ENCODE results near the gene SLC13A5. TPM values are rescaled to one million over a fixed set of nuclear protein-coding genes. Genes with fewer than 3 reads are reported as not detected.

SLC13A5 gene
- total RNA-seq, 4 donors from 2014 or later, result not detected

DNA sequence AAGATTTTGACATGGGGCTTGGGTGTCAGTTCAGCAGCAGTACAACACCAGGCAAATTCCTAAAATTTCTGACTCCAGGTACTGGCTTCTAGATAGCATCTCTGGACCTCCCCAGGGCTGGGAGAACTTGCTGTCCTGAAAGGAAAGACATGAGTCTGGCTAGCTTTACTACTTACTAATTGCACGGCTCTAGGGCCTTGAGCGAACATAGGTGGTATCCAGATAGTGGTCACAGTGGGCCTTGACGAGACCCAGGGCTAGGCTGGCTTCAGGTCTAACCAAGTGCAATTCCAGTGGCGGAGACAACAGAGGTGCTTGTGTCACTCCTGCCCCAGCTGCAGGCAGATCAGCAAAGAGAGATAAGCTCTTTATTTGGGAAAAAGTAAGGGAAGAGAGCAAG lies 16.4 kb upstream of the SLC13A5 start:
- intact Hi-C loops (cut with DNase I; ENCODE audit: low total_unique reads), result no loop called here
- no peaks in the 10 kb centered on the region for H3K36me3 ChIP-seq
- H3K27me3 ChIP-seq, result no peaks in the 10 kb centered on the region
- no peaks in the 10 kb centered on the region for H3K9me3 ChIP-seq
- H3K27ac ChIP-seq, result no peak overlapping the region
- in situ Hi-C loops (cut with MboI; ENCODE audit: low pct_ligation_motif_present in 1 of 4, low pct_unique_long_range_greater_than_20kb in 1 of 4, low sequenced_read_pairs in 3 of 4), result no loop called here
- no peak for DNase-seq
- no peak overlapping the region for H3K4me3 ChIP-seq
- H3K4me1 ChIP-seq, result no peaks in the 10 kb centered on the region
- WGBS, 2 donors (ENCODE audit: low coverage in 1 of 2), result 60 to 70% methylated on average over 4 of the region's 4 CpGs
- TF ChIP-seq POLR2A (IDR thresholded peaks at IDR 0.05) (no peak), EP300 (IDR thresholded peaks at IDR 0.05; ENCODE audit: low read depth) (no peak), POLR2AphosphoS5 (IDR thresholded peaks at IDR 0.05) (no peak)
- TF ChIP-seq, protein P1, sequence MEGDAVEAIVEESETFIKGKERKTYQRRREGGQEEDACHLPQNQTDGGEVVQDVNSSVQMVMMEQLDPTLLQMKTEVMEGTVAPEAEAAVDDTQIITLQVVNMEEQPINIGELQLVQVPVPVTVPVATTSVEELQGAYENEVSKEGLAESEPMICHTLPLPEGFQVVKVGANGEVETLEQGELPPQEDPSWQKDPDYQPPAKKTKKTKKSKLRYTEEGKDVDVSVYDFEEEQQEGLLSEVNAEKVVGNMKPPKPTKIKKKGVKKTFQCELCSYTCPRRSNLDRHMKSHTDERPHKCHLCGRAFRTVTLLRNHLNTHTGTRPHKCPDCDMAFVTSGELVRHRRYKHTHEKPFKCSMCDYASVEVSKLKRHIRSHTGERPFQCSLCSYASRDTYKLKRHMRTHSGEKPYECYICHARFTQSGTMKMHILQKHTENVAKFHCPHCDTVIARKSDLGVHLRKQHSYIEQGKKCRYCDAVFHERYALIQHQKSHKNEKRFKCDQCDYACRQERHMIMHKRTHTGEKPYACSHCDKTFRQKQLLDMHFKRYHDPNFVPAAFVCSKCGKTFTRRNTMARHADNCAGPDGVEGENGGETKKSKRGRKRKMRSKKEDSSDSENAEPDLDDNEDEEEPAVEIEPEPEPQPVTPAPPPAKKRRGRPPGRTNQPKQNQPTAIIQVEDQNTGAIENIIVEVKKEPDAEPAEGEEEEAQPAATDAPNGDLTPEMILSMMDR (IDR thresholded peaks at IDR 0.05), result no peak

DNA sequence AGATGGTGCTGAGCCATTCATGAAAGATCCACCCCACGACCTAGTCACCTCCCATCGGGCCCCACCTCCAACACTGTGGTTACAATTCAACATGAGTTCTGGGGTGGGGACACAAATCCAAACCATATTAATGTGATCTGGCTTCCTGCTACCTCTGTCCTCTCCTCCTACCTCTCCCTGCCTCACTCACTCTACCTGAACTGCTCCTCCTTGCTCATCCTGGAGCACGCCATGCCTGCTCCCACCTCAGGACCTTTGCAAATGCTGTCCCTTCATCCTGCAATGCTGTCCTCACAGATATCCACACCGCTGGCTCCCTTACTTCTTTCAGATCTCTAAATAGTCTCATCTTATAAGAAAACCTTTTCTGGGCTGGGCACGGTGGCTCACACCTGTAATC lies 10.8 kb upstream of the SLC13A5 start:
- intact Hi-C loops (cut with DNase I; ENCODE audit: low total_unique reads), result no loop called here

DNA sequence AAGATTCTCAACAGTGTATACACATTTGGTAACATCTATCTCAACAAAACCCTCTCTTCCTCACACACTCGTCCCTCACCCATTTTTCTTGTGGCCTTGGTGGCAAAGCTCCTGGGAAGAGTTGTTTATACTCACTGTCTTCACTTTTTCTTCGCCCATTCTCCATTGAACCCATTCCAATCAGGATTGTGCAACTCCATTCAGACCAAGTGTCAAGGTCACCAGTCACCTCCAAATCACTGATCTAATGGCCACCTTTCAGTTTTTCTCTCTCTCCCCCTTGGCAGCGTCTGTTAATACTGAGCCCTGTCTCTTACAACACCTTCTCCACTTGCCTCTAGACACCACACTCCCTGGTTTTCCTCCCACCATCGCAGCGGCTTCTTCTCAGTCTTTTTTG lies 8.6 kb upstream of the SLC13A5 start:
- no peak overlapping the region for H3K27ac ChIP-seq
- H3K9me3 ChIP-seq, result no peaks in the 10 kb centered on the region
- intact Hi-C loops (cut with DNase I; ENCODE audit: low total_unique reads) (no loop called here), in situ Hi-C loops (cut with MboI; ENCODE audit: low pct_ligation_motif_present in 1 of 4, low pct_unique_long_range_greater_than_20kb in 1 of 4, low sequenced_read_pairs in 3 of 4) (no loop called here)
- WGBS, 2 donors (ENCODE audit: low coverage in 1 of 2), result 71 to 79% methylated on average over 5 of the region's 5 CpGs
- no peaks in the 10 kb centered on the region for H3K4me1 ChIP-seq
- H3K36me3 ChIP-seq, result no peaks in the 10 kb centered on the region
- TF ChIP-seq, protein P1 (IDR thresholded peaks at IDR 0.05), result no peak
- TF ChIP-seq EP300 (IDR thresholded peaks at IDR 0.05; ENCODE audit: low read depth) (no peak), POLR2AphosphoS5 (IDR thresholded peaks at IDR 0.05) (no peak), POLR2A (IDR thresholded peaks at IDR 0.05) (no peak)
- peaks cover 21% of the 10 kb centered on the region for H3K27me3 ChIP-seq
- no peak overlapping the region for H3K4me3 ChIP-seq
- no peak for DNase-seq

More for the DNA sequence above, 10.8 kb upstream of the SLC13A5 start:
- in situ Hi-C loops (cut with MboI; ENCODE audit: low pct_ligation_motif_present in 1 of 4, low pct_unique_long_range_greater_than_20kb in 1 of 4, low sequenced_read_pairs in 3 of 4), result no loop called here
- Histone ChIP-seq H3K4me3 (no peak overlapping the region), H3K9me3 (no peaks in the 10 kb centered on the region), H3K27me3 (peaks cover 21% of the 10 kb centered on the region), H3K27ac (no peak overlapping the region), H3K36me3 (no peaks in the 10 kb centered on the region), H3K4me1 (no peaks in the 10 kb centered on the region)
- WGBS, 2 donors (ENCODE audit: low coverage in 1 of 2), result 76 to 80% methylated on average over 2 to 5 of the region's 5 CpGs
- TF ChIP-seq POLR2AphosphoS5 (IDR thresholded peaks at IDR 0.05) (no peak), EP300 (IDR thresholded peaks at IDR 0.05; ENCODE audit: low read depth) (no peak), POLR2A (IDR thresholded peaks at IDR 0.05) (no peak)
- DNase-seq, result no peak

DNA sequence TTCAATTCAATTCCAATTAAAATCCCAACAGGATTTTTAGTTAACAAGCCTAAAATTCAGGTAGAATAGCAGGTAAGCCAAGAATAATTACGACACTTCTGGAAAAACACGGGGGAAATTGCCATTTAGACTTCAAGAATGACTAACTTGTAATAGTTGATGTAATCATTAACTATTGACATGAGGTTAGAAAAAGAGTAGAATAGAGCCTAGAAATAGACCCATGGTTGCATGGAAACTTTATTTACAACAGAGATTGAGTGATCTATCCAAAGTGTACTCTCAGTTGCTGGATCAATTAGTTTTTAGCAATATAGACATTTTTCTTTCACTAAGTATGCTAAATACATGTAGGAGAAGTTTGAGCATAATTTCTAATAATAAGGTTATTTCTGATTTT lies 3.6 kb upstream of the SLC13A5 start:
- H3K9me3 ChIP-seq, result no peaks in the 10 kb centered on the region
- H3K27me3 ChIP-seq, result peaks cover 49% of the 10 kb centered on the region
- H3K4me3 ChIP-seq, result no peak overlapping the region
- peaks cover 0 to 13% (median 8%) of the 10 kb centered on the region in 4 donors for H3K4me1 ChIP-seq
- no peaks in the 10 kb centered on the region for H3K36me3 ChIP-seq
- 74 to 80% methylated on average over 2 of the region's 2 CpGs for whole genome bisulfite sequencing, 2 donors (ENCODE audit: low coverage in 1 of 2)
- no peak for TF ChIP-seq EP300 (IDR thresholded peaks at IDR 0.05; ENCODE audit: low read depth)
- no peak for TF ChIP-seq POLR2A (IDR thresholded peaks at IDR 0.05)
- TF ChIP-seq, protein P1 (IDR thresholded peaks at IDR 0.05), result no peak
- no peak for TF ChIP-seq POLR2AphosphoS5 (IDR thresholded peaks at IDR 0.05)
- in situ Hi-C loops (cut with MboI; ENCODE audit: low pct_ligation_motif_present in 1 of 4, low pct_unique_long_range_greater_than_20kb in 1 of 4, low sequenced_read_pairs in 3 of 4), result no loop called here
- no peak overlapping the region for H3K27ac ChIP-seq
- intact Hi-C loops (cut with DNase I; ENCODE audit: low total_unique reads), result no loop called here
- no peak for DNase-seq

DNA sequence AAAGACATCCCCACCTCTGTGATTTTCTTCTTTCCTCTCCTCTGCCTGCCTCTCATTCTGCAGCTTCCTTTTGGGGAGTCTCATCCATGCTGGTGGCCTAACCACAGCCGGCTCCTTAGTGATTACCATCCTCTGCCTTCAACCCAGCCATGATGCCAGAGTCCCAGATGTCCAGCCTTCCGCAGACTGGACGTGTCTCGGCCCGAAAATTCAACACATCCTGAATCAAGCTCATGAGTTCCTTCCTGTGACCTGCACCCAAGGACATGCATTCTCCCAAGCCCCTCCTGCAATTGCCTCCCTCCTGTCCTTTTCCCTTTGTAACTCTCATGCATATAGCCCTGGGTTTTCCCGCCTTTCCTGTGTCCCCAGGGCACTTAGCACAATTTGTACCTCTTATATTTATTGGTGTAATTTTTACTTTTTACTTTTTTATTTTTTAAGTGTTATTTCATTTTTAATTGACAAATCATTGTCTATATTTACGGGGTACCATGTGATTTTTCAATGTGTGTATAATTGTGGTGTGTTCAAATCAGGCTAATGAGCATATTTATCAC lies 1.2 kb upstream of the SLC13A5 start:
- intact Hi-C loops (cut with DNase I; ENCODE audit: low total_unique reads) (no loop called here), in situ Hi-C loops (cut with MboI; ENCODE audit: low pct_ligation_motif_present in 1 of 4, low pct_unique_long_range_greater_than_20kb in 1 of 4, low sequenced_read_pairs in 3 of 4) (no loop called here)
- Histone ChIP-seq H3K4me1 (peaks cover 0 to 13% (median 8%) of the 10 kb centered on the region in 4 donors), H3K9me3 (no peaks in the 10 kb centered on the region), H3K27ac (no peak overlapping the region), H3K27me3 (peaks cover 51% of the 10 kb centered on the region), H3K36me3 (no peaks in the 10 kb centered on the region), H3K4me3 (no peak overlapping the region)
- no peak for TF ChIP-seq POLR2AphosphoS5 (IDR thresholded peaks at IDR 0.05)
- TF ChIP-seq, protein P1 (IDR thresholded peaks at IDR 0.05), result no peak
- no peak for TF ChIP-seq EP300 (IDR thresholded peaks at IDR 0.05; ENCODE audit: low read depth)
- no peak for TF ChIP-seq POLR2A (IDR thresholded peaks at IDR 0.05)
- no peak for DNase-seq
- 69 to 75% methylated on average over 7 of the region's 7 CpGs for WGBS, 2 donors (ENCODE audit: low coverage in 1 of 2)

All from transverse colon (tissue), 4 donors.